HepG2 (cell line): ENCODE measurements around the gene MARCHF11. TPM values are rescaled to one million over a fixed set of nuclear protein-coding genes. Genes with fewer than 3 reads are reported as not detected.

ENCODE experiments used
- FOXC1 ChIP-seq: sonication (generic); formaldehyde crosslinking; IDR thresholded peaks from 2 replicates; pipeline ENCODE4 v1.8.0; 2022; ENCODE audit warnings: mild to moderate bottlenecking, missing genetic modification reagents, borderline replicate concordance
- HOXA5 ChIP-seq: sonication (generic); formaldehyde crosslinking; IDR thresholded peaks from 2 replicates; pipeline ENCODE4 v1.4.0; 2020; ENCODE audit warnings: missing genetic modification reagents
- ZNF30 ChIP-seq: sonication (generic); formaldehyde crosslinking; IDR thresholded peaks from 2 replicates; pipeline ENCODE4 v1.5.0; 2020; ENCODE audit warnings: mild to moderate bottlenecking, missing genetic modification reagents
- ZNF841 ChIP-seq: sonication (generic); formaldehyde crosslinking; IDR thresholded peaks from 2 replicates; pipeline ENCODE4 v1.8.1; 2023; ENCODE audit warnings: missing genetic modification reagents, borderline replicate concordance
- polyA plus RNA-seq, 8 experiments: library from polyadenylated mRNA; depleted of rRNA in 3 of 8; stranded (reverse) in 7 of 8; unstranded in 1 of 8; fragments of >200 nt; fragmentation: Illumina TruSeq in 4 of 8; extraction: Trizol in 4 of 8; gene quantifications; 2 replicates each; pipeline versions ENCODE4 v1.2.1 to v1.2.3, GENCODE V29; 2011 to 2016; ENCODE audit warnings: low read depth in 4 of 8, missing spikeins in 1 of 8, mixed read lengths in 1 of 8; ENCODE audit not compliant: insufficient read depth in 1 of 8
- total RNA-seq, 5 experiments: library from RNA; depleted of rRNA; stranded (reverse); fragments of >200 nt; fragmentation: Illumina TruSeq; extraction: Trizol; gene quantifications; 2 replicates each; pipeline ENCODE4 v1.2.3, GENCODE V29; 2016; ENCODE audit warnings: low read depth in 1 of 5
- TF ChIP-seq, protein P1 (sequence below): IDR thresholded peaks from 2 replicates; pipeline ENCODE4 v1.6.1; 2016; ENCODE audit warnings: missing biosample characterization, missing genetic modification reagents, low read depth
- TF ChIP-seq, protein P2 (sequence below): sonication (generic); formaldehyde crosslinking; IDR thresholded peaks from 2 replicates; pipeline ENCODE4 v1.9.0; 2021; ENCODE audit warnings: mild to moderate bottlenecking, missing genetic modification reagents

The MARCHF11 gene
- total and polyA plus RNA-seq, 2 of the 13 experiments (the other 11 are each of a cell fraction or from before 2014, with no cell fraction given) = not detected

GRCh38 chr5:16137177-16137576 is 42.4 kb downstream of the MARCHF11 start (continued):
- TF ChIP-seq, protein P1, sequence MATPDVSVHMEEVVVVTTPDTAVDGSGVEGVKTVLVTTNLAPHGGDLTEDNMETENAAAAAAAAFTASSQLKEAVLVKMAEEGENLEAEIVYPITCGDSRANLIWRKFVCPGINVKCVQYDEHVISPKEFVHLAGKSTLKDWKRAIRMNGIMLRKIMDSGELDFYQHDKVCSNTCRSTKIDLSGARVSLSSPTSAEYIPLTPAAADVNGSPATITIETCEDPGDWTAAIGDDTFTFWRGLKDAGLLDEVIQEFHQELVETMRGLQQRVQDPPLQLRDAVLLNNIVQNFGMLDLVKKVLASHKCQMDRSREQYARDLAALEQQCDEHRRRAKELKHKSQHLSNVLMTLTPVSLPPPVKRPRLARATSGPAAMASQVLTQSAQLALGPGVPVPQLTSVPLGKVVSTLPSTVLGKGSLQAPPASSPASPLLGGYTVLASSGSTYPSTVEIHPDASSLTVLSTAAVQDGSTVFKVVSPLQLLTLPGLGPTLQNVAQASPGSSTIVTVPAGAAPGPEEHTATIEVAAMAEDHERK (CRISPR knock-in tag) = no peak
- TF ChIP-seq FOXC1 (no peak), ZNF841 (CRISPR knock-in tag) (no peak), ZNF30 (CRISPR knock-in tag) (no peak), HOXA5 (CRISPR knock-in tag) (no peak)
- TF ChIP-seq, protein P2, sequence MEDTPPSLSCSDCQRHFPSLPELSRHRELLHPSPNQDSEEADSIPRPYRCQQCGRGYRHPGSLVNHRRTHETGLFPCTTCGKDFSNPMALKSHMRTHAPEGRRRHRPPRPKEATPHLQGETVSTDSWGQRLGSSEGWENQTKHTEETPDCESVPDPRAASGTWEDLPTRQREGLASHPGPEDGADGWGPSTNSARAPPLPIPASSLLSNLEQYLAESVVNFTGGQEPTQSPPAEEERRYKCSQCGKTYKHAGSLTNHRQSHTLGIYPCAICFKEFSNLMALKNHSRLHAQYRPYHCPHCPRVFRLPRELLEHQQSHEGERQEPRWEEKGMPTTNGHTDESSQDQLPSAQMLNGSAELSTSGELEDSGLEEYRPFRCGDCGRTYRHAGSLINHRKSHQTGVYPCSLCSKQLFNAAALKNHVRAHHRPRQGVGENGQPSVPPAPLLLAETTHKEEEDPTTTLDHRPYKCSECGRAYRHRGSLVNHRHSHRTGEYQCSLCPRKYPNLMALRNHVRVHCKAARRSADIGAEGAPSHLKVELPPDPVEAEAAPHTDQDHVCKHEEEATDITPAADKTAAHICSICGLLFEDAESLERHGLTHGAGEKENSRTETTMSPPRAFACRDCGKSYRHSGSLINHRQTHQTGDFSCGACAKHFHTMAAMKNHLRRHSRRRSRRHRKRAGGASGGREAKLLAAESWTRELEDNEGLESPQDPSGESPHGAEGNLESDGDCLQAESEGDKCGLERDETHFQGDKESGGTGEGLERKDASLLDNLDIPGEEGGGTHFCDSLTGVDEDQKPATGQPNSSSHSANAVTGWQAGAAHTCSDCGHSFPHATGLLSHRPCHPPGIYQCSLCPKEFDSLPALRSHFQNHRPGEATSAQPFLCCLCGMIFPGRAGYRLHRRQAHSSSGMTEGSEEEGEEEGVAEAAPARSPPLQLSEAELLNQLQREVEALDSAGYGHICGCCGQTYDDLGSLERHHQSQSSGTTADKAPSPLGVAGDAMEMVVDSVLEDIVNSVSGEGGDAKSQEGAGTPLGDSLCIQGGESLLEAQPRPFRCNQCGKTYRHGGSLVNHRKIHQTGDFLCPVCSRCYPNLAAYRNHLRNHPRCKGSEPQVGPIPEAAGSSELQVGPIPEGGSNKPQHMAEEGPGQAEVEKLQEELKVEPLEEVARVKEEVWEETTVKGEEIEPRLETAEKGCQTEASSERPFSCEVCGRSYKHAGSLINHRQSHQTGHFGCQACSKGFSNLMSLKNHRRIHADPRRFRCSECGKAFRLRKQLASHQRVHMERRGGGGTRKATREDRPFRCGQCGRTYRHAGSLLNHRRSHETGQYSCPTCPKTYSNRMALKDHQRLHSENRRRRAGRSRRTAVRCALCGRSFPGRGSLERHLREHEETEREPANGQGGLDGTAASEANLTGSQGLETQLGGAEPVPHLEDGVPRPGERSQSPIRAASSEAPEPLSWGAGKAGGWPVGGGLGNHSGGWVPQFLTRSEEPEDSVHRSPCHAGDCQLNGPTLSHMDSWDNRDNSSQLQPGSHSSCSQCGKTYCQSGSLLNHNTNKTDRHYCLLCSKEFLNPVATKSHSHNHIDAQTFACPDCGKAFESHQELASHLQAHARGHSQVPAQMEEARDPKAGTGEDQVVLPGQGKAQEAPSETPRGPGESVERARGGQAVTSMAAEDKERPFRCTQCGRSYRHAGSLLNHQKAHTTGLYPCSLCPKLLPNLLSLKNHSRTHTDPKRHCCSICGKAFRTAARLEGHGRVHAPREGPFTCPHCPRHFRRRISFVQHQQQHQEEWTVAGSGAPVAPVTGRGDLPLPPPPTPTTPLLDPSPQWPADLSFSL = no peak
